Measurements from ENCODE around the gene EXOC2.
"Not testable (repeated sequence)": the region's sequence is repeated elsewhere in the genome, so short reads cannot be mapped to it uniquely, and the experiment has no call there.

EXOC2 gene

GRCh38 chr6:635233-635632 is 57.7 kb downstream of the EXOC2 start:
- DNase-seq (ENCODE audit: low spot score): no peak

GRCh38 chr6:633611-634010 is 59.3 kb downstream of the EXOC2 start:
- DNase-seq (ENCODE audit: low spot score): no peak

GRCh38 chr6:628766-629165 is 64.2 kb downstream of the EXOC2 start:
- DNase-seq (ENCODE audit: low spot score): no peak

- no peak for DNase-seq (ENCODE audit: low spot score)
Measured at GRCh38 chr6:626236-626635, 66.7 kb downstream of the EXOC2 start.

- no peak for DNase-seq (ENCODE audit: low spot score)
Measured at GRCh38 chr6:624979-625378, 68.0 kb downstream of the EXOC2 start.

GRCh38 chr6:622462-622861 is 70.5 kb downstream of the EXOC2 start:
- no peak for DNase-seq (ENCODE audit: low spot score)

- DNase-seq (ENCODE audit: low spot score): no peak
Measured at GRCh38 chr6:621931-622330, 71.0 kb downstream of the EXOC2 start.

- no peak for DNase-seq (ENCODE audit: low spot score)
Measured at GRCh38 chr6:620950-621349, 72.0 kb downstream of the EXOC2 start.

- DNase-seq (ENCODE audit: low spot score): no peak
Measured at GRCh38 chr6:620166-620565, 72.8 kb downstream of the EXOC2 start.

- DNase-seq (ENCODE audit: low spot score): peak; percentile 7
Measured at GRCh38 chr6:617456-618100, 75.4 kb downstream of the EXOC2 start.

GRCh38 chr6:613981-614380 is 79.0 kb downstream of the EXOC2 start:
- no peak for DNase-seq (ENCODE audit: low spot score)

- DNase-seq (ENCODE audit: low spot score): no peak
Measured at GRCh38 chr6:611928-612327, 81.0 kb downstream of the EXOC2 start.

- no peak for DNase-seq (ENCODE audit: low spot score)
Measured at GRCh38 chr6:610882-611281, 82.1 kb downstream of the EXOC2 start.

GRCh38 chr6:609905-610304 is 83.0 kb downstream of the EXOC2 start:
- no peak for DNase-seq (ENCODE audit: low spot score)

GRCh38 chr6:606829-607379 is 86.0 kb downstream of the EXOC2 start:
- DNase-seq (ENCODE audit: low spot score): no peak

- DNase-seq (ENCODE audit: low spot score): not testable (repeated sequence)
Measured at GRCh38 chr6:605895-606294, 87.0 kb downstream of the EXOC2 start.

- no peak for DNase-seq (ENCODE audit: low spot score)
Measured at GRCh38 chr6:604579-604978, 88.4 kb downstream of the EXOC2 start.

- no peak for DNase-seq (ENCODE audit: low spot score)
Measured at GRCh38 chr6:603265-603664, 89.7 kb downstream of the EXOC2 start.

GRCh38 chr6:599576-600448 is 93.1 kb downstream of the EXOC2 start:
- DNase-seq (ENCODE audit: low spot score): no peak

GRCh38 chr6:593907-594212 is 99.1 kb downstream of the EXOC2 start:
- no peak for DNase-seq (ENCODE audit: low spot score)

GRCh38 chr6:593139-593906 is 99.6 kb downstream of the EXOC2 start:
- DNase-seq (ENCODE audit: low spot score): peak; percentile 75

- DNase-seq (ENCODE audit: low spot score): no peak
Measured at GRCh38 chr6:589090-589489, 103.8 kb downstream of the EXOC2 start.

- DNase-seq (ENCODE audit: low spot score): no peak
Measured at GRCh38 chr6:586553-586952, 106.4 kb downstream of the EXOC2 start.
